Measurements from ENCODE around the gene SAMD13.

The SAMD13 gene, protein sequence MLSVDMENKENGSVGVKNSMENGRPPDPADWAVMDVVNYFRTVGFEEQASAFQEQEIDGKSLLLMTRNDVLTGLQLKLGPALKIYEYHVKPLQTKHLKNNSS
- 0 to 0.19 (median 0) reads per million in 3 donors for total RNA-seq

DNA sequence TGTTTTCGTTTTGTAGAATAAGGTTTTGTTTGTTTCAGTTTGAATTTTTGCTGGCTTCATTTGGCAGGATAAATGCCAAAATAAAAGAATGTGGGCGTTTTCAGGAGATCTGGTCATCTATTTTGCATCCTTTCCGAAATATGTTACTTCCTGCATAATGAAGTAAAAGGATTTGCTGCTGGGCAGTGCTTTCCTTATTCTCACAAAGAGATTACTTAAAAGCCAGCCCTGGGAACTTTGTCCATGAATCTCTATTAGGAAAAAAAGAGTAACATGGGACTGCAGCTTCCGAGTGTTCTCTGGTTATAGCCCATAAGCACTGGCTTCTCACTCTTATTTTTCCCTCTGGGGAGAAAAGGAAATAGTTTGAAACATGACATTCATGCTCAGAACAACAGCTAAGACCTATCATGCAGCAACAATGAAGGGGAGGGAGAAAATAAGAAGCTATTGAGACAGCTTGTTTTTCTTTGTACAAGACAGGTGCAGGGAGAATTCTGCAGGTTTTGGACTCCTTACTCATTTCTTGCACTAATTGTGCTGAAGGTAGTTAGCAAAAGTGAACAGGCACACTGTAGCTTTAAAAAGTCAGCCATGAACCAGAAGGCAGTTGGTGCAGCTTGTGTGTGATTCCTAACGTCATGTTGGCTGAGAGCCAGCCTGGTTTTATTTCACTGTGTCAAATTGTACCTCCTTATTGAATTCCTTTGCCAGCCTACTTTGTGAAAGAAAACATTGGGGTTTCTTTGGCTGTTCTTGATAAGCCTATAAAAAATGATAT lies at the start of gene SAMD13:
SAMD13 (plus strand) TSS at position 705 of the 781 bp plus-strand sequence. CDS start 1,527 bp downstream, outside the sequence.
- no peak within 1 kb of the TSS for H3K27ac ChIP-seq (ENCODE audit: insufficient read depth, low read length, poor library complexity, severe bottlenecking)
- H3K27me3 ChIP-seq (replicated peaks; ENCODE audit: control insufficient read depth, insufficient read depth, low read length, poor library complexity, severe bottlenecking), result peaks cover 3% of the 10 kb centered on the region
- no peak for DNase-seq
- no peaks in the 10 kb centered on the region for H3K9me3 ChIP-seq (ENCODE audit: control insufficient read depth, low read length)
- no peaks in the 10 kb centered on the region for H3K4me1 ChIP-seq (ENCODE audit: control insufficient read depth, insufficient read depth, low read length, poor library complexity, severe bottlenecking)
- no peaks in the 10 kb centered on the region for H3K36me3 ChIP-seq (ENCODE audit: control insufficient read depth, insufficient read depth, low read length)
- H3K4me3 ChIP-seq (ENCODE audit: insufficient read depth, low read depth, low read length, poor library complexity, severe bottlenecking), result no peak within 1 kb of the TSS

GRCh38 chr1:84253036-84253435 lies 48.5 kb upstream of the SAMD13 start:
- H3K9me3 ChIP-seq (ENCODE audit: control insufficient read depth, low read length), result no peaks in the 10 kb centered on the region
- H3K4me1 ChIP-seq (ENCODE audit: control insufficient read depth, insufficient read depth, low read length, poor library complexity, severe bottlenecking), result no peaks in the 10 kb centered on the region
- no peak for DNase-seq
- no peak overlapping the region for H3K4me3 ChIP-seq (ENCODE audit: insufficient read depth, low read depth, low read length, poor library complexity, severe bottlenecking)
- no peaks in the 10 kb centered on the region for H3K36me3 ChIP-seq (ENCODE audit: control insufficient read depth, insufficient read depth, low read length)
- H3K27ac ChIP-seq (ENCODE audit: insufficient read depth, low read length, poor library complexity, severe bottlenecking), result no peak overlapping the region
- no peaks in the 10 kb centered on the region for H3K27me3 ChIP-seq (replicated peaks; ENCODE audit: control insufficient read depth, insufficient read depth, low read length, poor library complexity, severe bottlenecking)

- no peak for DNase-seq
Observed at GRCh38 chr1:84253891-84254290, 47.6 kb upstream of the SAMD13 start.

DNA sequence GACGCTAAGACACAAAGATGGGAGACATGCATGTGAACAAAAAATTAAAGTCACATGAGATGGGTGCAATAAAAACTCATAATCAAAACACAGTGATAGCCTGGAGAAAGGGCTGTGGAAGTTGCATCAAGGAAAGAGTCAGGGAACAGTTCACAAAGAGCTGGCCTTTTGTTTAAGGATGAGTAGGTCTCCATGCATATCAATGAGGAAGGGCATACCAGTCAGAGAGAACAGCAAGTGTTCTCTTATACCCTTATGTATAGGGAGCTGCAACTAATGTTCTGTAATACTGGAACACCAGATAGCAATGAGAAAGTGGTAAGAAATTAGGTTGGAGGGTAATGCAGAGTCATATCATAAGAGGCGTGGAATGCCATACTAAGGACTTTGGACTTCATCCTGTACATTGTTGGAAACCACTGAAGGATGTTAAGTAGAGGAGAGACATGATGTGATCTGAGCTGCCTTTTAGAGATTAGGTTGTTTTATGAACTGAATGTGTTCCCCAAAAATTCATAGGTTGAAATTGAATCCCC lies 46.7 kb upstream of the SAMD13 start:
- no peaks in the 10 kb centered on the region for H3K9me3 ChIP-seq (ENCODE audit: control insufficient read depth, low read length)
- no peaks in the 10 kb centered on the region for H3K36me3 ChIP-seq (ENCODE audit: control insufficient read depth, insufficient read depth, low read length)
- no peak overlapping the region for H3K4me3 ChIP-seq (ENCODE audit: insufficient read depth, low read depth, low read length, poor library complexity, severe bottlenecking)
- H3K27ac ChIP-seq (ENCODE audit: insufficient read depth, low read length, poor library complexity, severe bottlenecking), result no peak overlapping the region
- no peaks in the 10 kb centered on the region for H3K4me1 ChIP-seq (ENCODE audit: control insufficient read depth, insufficient read depth, low read length, poor library complexity, severe bottlenecking)
- no peak for DNase-seq
- no peaks in the 10 kb centered on the region for H3K27me3 ChIP-seq (replicated peaks; ENCODE audit: control insufficient read depth, insufficient read depth, low read length, poor library complexity, severe bottlenecking)

More at GRCh38 chr1:84253891-84254290, 47.6 kb upstream of the SAMD13 start:
- no peaks in the 10 kb centered on the region for H3K27me3 ChIP-seq (replicated peaks; ENCODE audit: control insufficient read depth, insufficient read depth, low read length, poor library complexity, severe bottlenecking)
- no peak overlapping the region for H3K27ac ChIP-seq (ENCODE audit: insufficient read depth, low read length, poor library complexity, severe bottlenecking)
- no peaks in the 10 kb centered on the region for H3K9me3 ChIP-seq (ENCODE audit: control insufficient read depth, low read length)
- no peaks in the 10 kb centered on the region for H3K4me1 ChIP-seq (ENCODE audit: control insufficient read depth, insufficient read depth, low read length, poor library complexity, severe bottlenecking)
- no peaks in the 10 kb centered on the region for H3K36me3 ChIP-seq (ENCODE audit: control insufficient read depth, insufficient read depth, low read length)
- H3K4me3 ChIP-seq (ENCODE audit: insufficient read depth, low read depth, low read length, poor library complexity, severe bottlenecking), result no peak overlapping the region

DNA sequence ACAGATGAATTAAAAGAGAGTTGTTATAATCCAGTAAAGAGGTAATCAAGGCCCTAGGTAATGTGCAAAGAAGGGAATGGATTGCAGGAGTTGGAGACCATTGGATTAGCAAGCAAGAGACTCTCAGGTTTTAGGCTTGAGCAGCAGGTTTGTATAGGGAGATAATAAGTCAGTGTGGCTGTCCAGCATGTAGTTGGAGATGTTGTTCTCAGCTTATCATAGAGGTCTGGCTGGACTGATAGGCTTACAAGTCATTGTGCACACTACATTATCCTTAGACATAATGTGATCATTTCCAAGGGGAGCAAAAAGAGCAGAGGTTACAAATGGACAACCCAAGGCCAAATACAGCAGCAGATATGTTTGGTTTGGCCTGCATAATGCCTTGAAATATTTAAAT lies 45.9 kb upstream of the SAMD13 start:
- Histone ChIP-seq H3K27ac (ENCODE audit: insufficient read depth, low read length, poor library complexity, severe bottlenecking) (no peak overlapping the region), H3K36me3 (ENCODE audit: control insufficient read depth, insufficient read depth, low read length) (no peaks in the 10 kb centered on the region), H3K4me3 (ENCODE audit: insufficient read depth, low read depth, low read length, poor library complexity, severe bottlenecking) (no peak overlapping the region), H3K9me3 (ENCODE audit: control insufficient read depth, low read length) (no peaks in the 10 kb centered on the region), H3K27me3 (replicated peaks; ENCODE audit: control insufficient read depth, insufficient read depth, low read length, poor library complexity, severe bottlenecking) (no peaks in the 10 kb centered on the region), H3K4me1 (ENCODE audit: control insufficient read depth, insufficient read depth, low read length, poor library complexity, severe bottlenecking) (no peaks in the 10 kb centered on the region)
- DNase-seq, result no peak

GRCh38 chr1:84257617-84258016 lies 43.9 kb upstream of the SAMD13 start:
- H3K27ac ChIP-seq (ENCODE audit: insufficient read depth, low read length, poor library complexity, severe bottlenecking), result no peak overlapping the region
- H3K27me3 ChIP-seq (replicated peaks; ENCODE audit: control insufficient read depth, insufficient read depth, low read length, poor library complexity, severe bottlenecking), result no peaks in the 10 kb centered on the region
- DNase-seq, result no peak
- no peaks in the 10 kb centered on the region for H3K9me3 ChIP-seq (ENCODE audit: control insufficient read depth, low read length)
- H3K4me1 ChIP-seq (ENCODE audit: control insufficient read depth, insufficient read depth, low read length, poor library complexity, severe bottlenecking), result no peaks in the 10 kb centered on the region
- H3K36me3 ChIP-seq (ENCODE audit: control insufficient read depth, insufficient read depth, low read length), result no peaks in the 10 kb centered on the region
- no peak overlapping the region for H3K4me3 ChIP-seq (ENCODE audit: insufficient read depth, low read depth, low read length, poor library complexity, severe bottlenecking)

DNA sequence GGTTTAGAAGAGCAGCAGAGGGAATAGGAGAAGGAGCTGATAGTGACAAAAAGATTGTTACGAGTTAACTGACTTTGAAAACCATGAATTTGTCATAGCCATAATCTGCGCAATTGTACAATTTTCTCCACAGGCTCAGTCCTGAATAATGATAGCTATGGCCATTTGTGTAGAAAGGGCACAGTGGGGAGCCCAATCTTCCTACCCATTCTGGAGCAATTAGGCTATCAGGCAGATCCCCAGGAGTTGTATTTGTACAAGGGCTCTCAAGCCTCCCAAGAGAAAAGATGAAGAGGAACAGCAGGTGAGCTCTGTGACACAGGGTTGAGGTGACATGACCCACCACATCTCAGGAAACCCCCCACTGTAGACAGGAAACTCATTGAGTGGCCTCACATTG lies 42.1 kb upstream of the SAMD13 start:
- H3K36me3 ChIP-seq (ENCODE audit: control insufficient read depth, insufficient read depth, low read length), result no peaks in the 10 kb centered on the region
- no peak for DNase-seq
- H3K4me3 ChIP-seq (ENCODE audit: insufficient read depth, low read depth, low read length, poor library complexity, severe bottlenecking), result no peak overlapping the region
- no peaks in the 10 kb centered on the region for H3K9me3 ChIP-seq (ENCODE audit: control insufficient read depth, low read length)
- no peaks in the 10 kb centered on the region for H3K27me3 ChIP-seq (replicated peaks; ENCODE audit: control insufficient read depth, insufficient read depth, low read length, poor library complexity, severe bottlenecking)
- no peak overlapping the region for H3K27ac ChIP-seq (ENCODE audit: insufficient read depth, low read length, poor library complexity, severe bottlenecking)
- H3K4me1 ChIP-seq (ENCODE audit: control insufficient read depth, insufficient read depth, low read length, poor library complexity, severe bottlenecking), result no peaks in the 10 kb centered on the region

DNA sequence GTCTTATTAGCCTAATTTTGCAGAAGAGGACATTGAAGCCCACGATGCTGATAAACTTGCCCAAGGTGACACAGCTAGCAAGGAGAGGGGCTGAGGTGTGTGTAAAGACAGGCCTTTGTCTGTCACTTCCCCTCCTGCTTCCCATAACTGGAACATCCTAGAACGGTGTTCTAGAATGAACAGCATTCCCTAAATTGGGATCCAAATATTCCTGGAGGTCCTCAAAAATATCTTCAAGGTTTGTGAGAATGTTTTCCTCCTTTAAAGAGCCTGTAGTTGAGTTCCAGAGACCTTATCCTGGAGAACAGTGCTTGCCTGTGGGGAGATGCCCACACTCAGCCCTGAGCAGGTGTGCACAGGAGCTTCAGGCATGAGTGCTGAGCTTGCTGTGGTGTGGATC lies 41.5 kb upstream of the SAMD13 start:
- Histone ChIP-seq H3K9me3 (ENCODE audit: control insufficient read depth, low read length) (no peaks in the 10 kb centered on the region), H3K4me3 (ENCODE audit: insufficient read depth, low read depth, low read length, poor library complexity, severe bottlenecking) (no peak overlapping the region), H3K27me3 (replicated peaks; ENCODE audit: control insufficient read depth, insufficient read depth, low read length, poor library complexity, severe bottlenecking) (no peaks in the 10 kb centered on the region), H3K27ac (ENCODE audit: insufficient read depth, low read length, poor library complexity, severe bottlenecking) (no peak overlapping the region), H3K36me3 (ENCODE audit: control insufficient read depth, insufficient read depth, low read length) (no peaks in the 10 kb centered on the region), H3K4me1 (ENCODE audit: control insufficient read depth, insufficient read depth, low read length, poor library complexity, severe bottlenecking) (no peaks in the 10 kb centered on the region)
- DNase-seq, result no peak

DNA sequence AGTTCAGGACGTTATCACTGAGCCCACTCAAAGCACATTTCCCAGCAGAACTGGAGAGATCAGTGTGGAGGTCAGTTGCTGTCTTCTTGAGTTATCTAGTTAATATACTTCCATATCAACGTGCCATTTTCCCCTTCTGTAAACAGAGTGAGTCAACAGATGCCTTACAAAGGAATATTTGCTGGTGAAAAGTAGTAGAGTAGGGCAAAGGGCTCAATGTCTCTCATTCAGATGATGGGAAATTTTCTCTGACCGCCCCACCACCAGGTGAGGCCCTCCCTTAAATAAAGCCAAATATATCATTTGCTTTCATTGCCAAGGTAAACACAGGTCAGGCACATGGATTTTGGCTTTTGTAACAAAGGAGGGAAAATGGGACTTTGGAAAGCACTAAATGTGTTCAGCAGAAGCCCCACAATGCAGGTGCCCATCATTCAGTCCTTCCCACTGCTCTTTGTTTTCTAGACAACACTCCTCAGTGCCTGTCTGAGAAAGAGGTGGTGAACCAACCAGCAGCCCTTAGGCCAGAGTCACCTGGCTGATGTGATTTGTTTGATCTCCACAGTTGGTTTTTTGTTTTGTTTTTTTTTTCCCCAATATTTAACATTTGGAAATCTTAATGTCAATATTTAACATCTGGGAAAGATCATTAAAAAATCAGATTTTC lies 40.5 kb upstream of the SAMD13 start:
- no peaks in the 10 kb centered on the region for H3K27me3 ChIP-seq (replicated peaks; ENCODE audit: control insufficient read depth, insufficient read depth, low read length, poor library complexity, severe bottlenecking)
- DNase-seq, result no peak
- H3K4me1 ChIP-seq (ENCODE audit: control insufficient read depth, insufficient read depth, low read length, poor library complexity, severe bottlenecking), result no peaks in the 10 kb centered on the region
- H3K4me3 ChIP-seq (ENCODE audit: insufficient read depth, low read depth, low read length, poor library complexity, severe bottlenecking), result no peak overlapping the region
- H3K9me3 ChIP-seq (ENCODE audit: control insufficient read depth, low read length), result no peaks in the 10 kb centered on the region
- no peaks in the 10 kb centered on the region for H3K36me3 ChIP-seq (ENCODE audit: control insufficient read depth, insufficient read depth, low read length)
- H3K27ac ChIP-seq (ENCODE audit: insufficient read depth, low read length, poor library complexity, severe bottlenecking), result no peak overlapping the region

DNA sequence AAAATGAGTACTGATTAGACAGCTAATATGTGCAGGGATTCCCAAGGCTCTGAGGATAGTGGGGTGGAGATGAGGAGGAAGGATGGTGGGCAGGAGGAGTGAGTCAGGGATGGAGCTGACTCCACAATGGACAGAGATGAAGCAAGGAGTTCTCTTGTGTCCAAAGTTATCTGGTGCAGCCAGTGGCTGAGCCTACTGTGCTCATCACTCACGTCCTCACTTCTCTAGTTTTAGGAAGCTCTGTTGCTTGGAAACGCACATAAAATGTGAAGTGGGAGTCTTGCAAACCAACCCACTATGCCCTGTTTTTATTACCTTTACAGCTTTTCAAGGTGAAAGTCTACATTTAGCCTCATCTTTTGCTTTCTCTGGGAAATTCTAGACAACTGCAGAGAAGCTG lies 36.5 kb upstream of the SAMD13 start:
- no peak for DNase-seq
- Histone ChIP-seq H3K4me3 (ENCODE audit: insufficient read depth, low read depth, low read length, poor library complexity, severe bottlenecking) (no peak overlapping the region), H3K27ac (ENCODE audit: insufficient read depth, low read length, poor library complexity, severe bottlenecking) (no peak overlapping the region), H3K9me3 (ENCODE audit: control insufficient read depth, low read length) (no peaks in the 10 kb centered on the region), H3K27me3 (replicated peaks; ENCODE audit: control insufficient read depth, insufficient read depth, low read length, poor library complexity, severe bottlenecking) (no peaks in the 10 kb centered on the region), H3K36me3 (ENCODE audit: control insufficient read depth, insufficient read depth, low read length) (no peaks in the 10 kb centered on the region), H3K4me1 (ENCODE audit: control insufficient read depth, insufficient read depth, low read length, poor library complexity, severe bottlenecking) (no peaks in the 10 kb centered on the region)

All from effector memory CD4-positive, alpha-beta T cell (primary cell).